ENCODE measurements around the gene SMYD3.

SMYD3 gene

GRCh38 chr1:245887829-245888228, 619.2 kb downstream of the SMYD3 start:
- no peak for TF ChIP-seq CTCF (IDR thresholded peaks at IDR 0.05; ENCODE audit: low read depth, low read length, missing control alignments)
- no peaks in the 10 kb centered on the region for H3K36me3 ChIP-seq (replicated peaks)
- in situ Hi-C loops (cut with HindIII; ENCODE audit: low pct_ligation_motif_present, low sequenced_read_pairs): no loop called here
- no peak overlapping the region for H3K27ac ChIP-seq
- H3K4me3 ChIP-seq (ENCODE audit: low read depth, low read length): no peak overlapping the region
- no peaks in the 10 kb centered on the region for H3K27me3 ChIP-seq (replicated peaks)
- DNase-seq: no peak

- no peak overlapping the region for H3K27ac ChIP-seq
- in situ Hi-C loops (cut with HindIII; ENCODE audit: low pct_ligation_motif_present, low sequenced_read_pairs): no loop called here
These were observed 625.2 kb downstream of the SMYD3 start for GRCh38 chr1:245881767-245882391.

GRCh38 chr1:245880754-245881403, 626.2 kb downstream of the SMYD3 start:
- Histone ChIP-seq H3K27ac (peak overlapping the region; percentile 69), H3K36me3 (replicated peaks) (no peaks in the 10 kb centered on the region), H3K27me3 (replicated peaks) (no peaks in the 10 kb centered on the region), H3K4me3 (ENCODE audit: low read depth, low read length) (no peak overlapping the region)
- DNase-seq: peak; percentile 91
- in situ Hi-C loops (cut with HindIII; ENCODE audit: low pct_ligation_motif_present, low sequenced_read_pairs): no loop called here
- TF ChIP-seq CTCF (IDR thresholded peaks at IDR 0.05; ENCODE audit: low read depth, low read length, missing control alignments): no peak

More at GRCh38 chr1:245881767-245882391, 625.2 kb downstream of the SMYD3 start:
- no peak for DNase-seq
- TF ChIP-seq CTCF (IDR thresholded peaks at IDR 0.05; ENCODE audit: low read depth, low read length, missing control alignments): no peak
- Histone ChIP-seq H3K4me3 (ENCODE audit: low read depth, low read length) (no peak overlapping the region), H3K27me3 (replicated peaks) (no peaks in the 10 kb centered on the region), H3K36me3 (replicated peaks) (no peaks in the 10 kb centered on the region)

GRCh38 chr1:245879091-245879490, 628.0 kb downstream of the SMYD3 start:
- Histone ChIP-seq H3K4me3 (ENCODE audit: low read depth, low read length) (no peak overlapping the region), H3K27ac (no peak overlapping the region), H3K36me3 (replicated peaks) (no peaks in the 10 kb centered on the region), H3K27me3 (replicated peaks) (no peaks in the 10 kb centered on the region)
- no peak for TF ChIP-seq CTCF (IDR thresholded peaks at IDR 0.05; ENCODE audit: low read depth, low read length, missing control alignments)
- DNase-seq: no peak
- in situ Hi-C loops (cut with HindIII; ENCODE audit: low pct_ligation_motif_present, low sequenced_read_pairs): no loop called here

GRCh38 chr1:245878585-245878984, 628.5 kb downstream of the SMYD3 start:
- H3K27ac ChIP-seq: peak overlapping the region; percentile 31
- H3K36me3 ChIP-seq (replicated peaks): no peaks in the 10 kb centered on the region
- no peaks in the 10 kb centered on the region for H3K27me3 ChIP-seq (replicated peaks)
- in situ Hi-C loops (cut with HindIII; ENCODE audit: low pct_ligation_motif_present, low sequenced_read_pairs): no loop called here
- TF ChIP-seq CTCF (IDR thresholded peaks at IDR 0.05; ENCODE audit: low read depth, low read length, missing control alignments): no peak
- DNase-seq: peak; percentile 31
- H3K4me3 ChIP-seq (ENCODE audit: low read depth, low read length): no peak overlapping the region
